ENCODE data around the gene ANGEL2.
A peak's percentile ranks its signal among the peaks of the same experiment; 100 is the strongest.
"Not testable (repeated sequence)": the region's sequence is repeated elsewhere in the genome, so short reads cannot be mapped to it uniquely, and the experiment has no call there.

ANGEL2 gene

DNA sequence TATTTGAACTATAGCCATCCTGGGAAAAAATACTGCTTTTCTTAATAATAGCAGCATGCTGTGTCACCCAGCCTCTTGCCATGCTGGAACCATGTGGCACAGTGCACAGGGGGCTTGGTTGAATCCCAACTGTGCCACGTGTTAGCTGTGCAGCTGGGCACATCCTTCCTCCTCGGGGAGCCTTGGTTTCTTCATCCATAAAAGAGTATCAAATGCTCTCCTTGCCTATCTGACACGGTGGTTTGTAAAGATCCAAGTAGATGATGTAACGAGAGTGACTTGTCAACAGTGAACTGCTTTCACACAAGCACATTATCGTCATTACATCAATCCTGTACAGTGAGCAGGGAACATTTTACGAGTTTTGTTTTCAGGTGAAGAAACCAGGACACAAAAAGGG lies 41.0 kb downstream of the ANGEL2 start:
- no peak for DNase-seq

DNA sequence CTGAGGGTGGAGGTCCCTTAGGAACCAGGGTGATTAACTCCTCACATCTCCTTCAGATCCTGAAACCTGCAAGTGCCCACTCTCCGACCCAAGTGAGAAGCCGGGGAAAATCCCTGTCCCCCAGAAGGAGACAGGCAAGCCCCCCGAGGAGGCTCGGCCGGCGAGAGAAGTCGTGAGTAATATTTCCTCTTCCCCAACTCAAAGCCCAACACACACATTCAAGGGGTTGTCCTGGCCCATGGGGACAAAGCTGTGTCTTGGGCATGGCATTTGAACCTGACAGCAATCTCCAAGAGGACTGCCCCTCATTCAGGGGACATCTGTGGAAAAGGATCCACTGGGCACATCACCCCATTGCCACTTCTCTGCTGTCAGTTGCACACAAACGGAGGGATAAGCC lies 41.8 kb downstream of the ANGEL2 start:
- no peak for DNase-seq

DNA sequence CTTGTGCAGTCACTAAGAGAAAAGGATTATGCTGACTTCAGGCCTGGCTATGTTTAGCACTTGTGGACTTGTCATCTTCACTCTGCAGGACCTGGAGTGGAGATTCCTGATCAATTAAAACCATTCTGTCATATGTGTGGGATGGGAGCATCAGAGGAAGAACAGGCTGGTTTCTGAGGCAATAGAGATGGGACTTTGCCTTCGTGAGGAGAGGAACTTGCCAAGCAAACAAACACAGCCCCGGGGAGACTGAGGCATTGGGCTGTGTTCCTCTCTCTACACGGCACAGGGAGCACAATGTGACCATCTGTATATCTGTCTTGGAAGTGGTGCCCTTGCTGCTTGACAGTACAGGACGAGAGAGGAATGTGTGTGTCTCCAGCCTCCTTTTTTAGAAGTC lies 42.2 kb downstream of the ANGEL2 start:
- DNase-seq = no peak

DNA sequence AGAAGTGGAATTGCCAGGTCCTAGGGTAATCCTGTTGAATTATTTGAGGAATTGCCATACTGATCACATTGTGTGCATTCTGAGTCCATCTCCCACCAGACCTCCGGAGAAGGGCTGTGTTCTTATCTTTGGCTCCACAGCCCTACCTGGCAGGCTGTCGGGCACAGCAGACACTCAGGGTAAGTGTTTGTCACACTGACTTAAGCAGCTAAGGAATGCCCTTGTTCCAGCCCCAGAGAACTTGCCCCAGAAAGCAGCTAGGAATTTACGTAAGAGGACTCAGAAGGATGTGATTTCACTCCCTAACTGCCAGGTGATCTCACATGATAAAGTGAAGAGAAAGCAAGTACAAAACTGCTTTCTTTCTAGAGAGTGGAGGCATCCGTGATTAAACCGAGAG lies 44.4 kb downstream of the ANGEL2 start:
- DNase-seq = no peak

DNA sequence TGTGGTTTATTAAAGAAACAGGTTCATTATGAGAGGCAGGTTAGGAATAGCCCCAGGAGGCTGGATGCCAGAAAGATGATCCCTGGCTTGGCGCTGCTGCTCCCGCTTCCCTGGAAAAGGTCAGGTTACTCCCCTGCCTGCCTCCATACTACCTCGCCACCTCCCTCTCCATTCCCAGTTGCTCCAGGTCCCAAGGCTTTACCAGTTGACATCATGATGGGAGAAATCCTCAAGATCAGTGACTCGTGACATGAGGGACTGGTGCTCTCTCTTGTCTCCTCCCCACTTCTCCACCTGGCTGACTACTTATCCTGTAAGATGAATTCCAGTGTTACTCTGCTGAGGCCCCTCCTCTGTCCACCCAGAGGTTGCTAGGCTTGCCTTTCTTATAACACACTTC lies 45.6 kb downstream of the ANGEL2 start:
- DNase-seq = no peak

DNA sequence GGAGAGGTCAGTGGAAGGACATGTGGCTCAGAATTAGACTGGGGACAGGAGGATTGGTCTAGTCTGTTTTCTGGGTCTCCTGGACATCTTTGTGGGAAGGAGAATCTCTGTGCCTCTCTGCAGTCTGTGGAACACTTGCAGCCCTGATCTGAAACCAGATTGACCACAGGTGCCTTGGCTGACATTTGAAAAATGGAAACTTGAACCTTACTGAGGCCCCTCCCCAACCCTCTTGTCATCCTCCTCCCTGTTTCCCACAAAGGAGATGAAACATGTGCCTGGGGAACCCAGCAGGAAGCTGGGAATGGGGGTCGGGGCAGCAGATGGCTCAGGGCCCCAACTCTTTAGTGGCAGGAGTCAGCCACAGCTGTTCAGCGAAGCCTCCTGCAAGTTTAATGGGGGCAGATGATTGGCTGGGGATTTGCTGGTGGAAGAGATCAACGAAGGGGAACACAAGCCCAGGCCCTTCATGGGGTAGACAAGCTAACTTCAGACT lies 47.3 kb downstream of the ANGEL2 start:
- DNase-seq = no peak

DNA sequence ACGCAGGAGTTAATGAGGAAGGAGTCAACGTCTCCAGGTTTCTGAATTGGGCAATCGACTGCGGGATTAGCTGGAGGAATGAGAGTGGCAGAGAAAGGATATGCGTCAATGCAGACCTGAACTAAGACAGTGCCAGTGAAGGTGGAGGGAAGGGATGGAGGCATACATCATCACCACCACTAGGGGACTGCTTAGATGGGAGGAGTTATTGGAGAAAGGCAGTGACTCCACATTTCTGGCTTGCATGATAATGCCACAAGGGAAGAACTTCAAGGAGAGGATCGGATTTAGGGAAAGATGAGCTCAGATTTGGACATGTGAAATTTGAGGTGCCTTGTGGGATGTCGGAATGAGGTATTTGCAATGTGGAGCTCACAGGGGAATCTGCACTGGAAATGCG lies 47.9 kb downstream of the ANGEL2 start:
- DNase-seq = peak; percentile 37

DNA sequence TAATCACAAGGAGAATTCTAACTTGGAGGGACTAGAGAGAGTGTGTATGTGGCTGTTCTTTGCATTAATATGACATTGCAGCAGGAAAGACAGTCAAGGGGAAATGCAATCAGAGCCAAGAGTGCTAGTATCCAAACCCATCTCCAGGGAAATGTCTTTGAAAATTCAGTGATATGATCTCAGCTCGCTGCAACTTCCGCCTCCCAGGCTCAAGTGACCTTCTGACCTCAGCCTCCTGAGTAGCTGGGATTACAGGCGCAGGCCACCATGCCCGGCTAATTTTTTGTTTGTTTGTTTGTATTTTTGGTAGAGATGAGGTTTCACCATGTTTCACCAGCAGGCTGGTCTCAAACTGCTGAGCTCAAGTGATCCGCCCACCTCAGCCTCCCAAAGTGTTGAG lies 49.1 kb downstream of the ANGEL2 start:
- DNase-seq = no peak

DNA sequence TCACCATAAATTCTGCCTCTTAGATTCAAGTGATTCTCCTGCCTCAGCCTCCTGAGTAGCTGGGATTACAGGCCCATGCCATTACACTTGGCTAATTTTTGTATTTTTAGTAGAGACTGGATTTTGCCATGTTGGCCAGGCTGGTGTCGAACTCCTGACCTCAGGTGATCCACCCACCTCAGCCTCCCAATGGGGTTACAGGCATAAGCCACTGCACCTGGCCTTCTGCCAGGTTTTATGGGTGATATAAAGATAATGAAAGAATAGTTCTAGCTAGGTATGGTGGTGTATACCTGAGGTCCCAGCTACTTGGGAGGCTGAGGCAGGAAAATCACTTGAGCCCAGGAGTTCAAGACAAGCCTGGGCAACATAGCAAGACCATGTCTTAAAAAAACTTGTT lies 50.7 kb downstream of the ANGEL2 start:
- not testable (repeated sequence) for DNase-seq

DNA sequence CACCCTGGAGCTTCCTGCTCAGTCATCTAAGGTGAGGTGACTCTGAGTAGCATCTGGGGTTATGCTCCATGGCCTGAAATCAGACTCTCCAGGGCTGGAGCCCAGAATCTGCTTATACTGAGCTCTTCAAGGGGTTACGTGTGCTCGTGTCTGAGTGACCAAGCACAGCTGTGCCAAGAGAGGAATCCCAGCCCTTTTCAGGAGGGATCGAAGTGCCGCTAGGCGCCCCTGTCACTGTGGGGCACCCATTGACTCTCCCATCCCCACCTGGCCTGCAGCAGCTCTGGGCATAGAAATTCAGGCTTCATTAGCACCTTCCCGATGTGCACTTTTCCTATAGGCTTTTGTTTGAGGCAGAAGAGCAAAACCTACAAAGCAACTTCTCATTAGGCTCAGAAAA lies 51.6 kb downstream of the ANGEL2 start:
- peak; percentile 40 for DNase-seq

DNA sequence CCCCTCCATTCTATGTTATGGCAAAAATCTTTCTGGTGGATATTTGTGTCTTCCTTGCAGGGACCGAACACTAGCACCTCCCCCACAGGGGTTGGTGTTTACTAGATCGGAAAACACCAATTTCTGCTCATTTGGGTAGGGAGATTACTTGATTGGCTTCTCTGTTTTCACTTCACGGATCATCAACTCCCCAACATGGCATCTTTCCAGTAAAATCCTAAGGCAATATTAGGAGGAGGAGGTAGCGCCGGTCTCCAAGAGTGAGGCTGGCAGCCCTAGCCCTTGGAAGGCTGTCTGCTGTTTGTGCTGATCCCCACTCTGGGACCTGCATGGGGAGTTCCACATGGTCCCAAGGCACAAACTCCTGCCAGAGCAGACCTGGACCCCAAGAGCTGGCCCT lies 53.2 kb downstream of the ANGEL2 start:
- peak; percentile 55 for DNase-seq

DNA sequence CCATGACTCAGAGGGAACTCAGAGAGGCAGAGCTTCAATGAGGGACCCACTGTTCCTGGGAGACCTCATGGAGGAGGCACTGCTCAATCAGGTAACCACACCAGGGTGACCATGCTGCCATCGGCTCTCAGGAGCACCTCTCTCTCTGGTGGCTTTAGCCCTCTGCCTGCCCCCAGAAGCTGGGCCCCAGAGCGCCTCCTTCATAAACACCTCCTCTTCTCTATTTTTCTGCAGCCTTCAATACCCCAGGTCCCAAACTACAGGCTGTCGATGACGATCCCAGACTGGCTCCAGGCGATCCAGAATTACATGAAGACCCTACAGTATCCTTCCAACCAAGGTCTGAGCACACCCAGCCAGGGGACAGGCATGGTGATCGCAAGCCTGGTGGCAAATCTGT lies 54.7 kb downstream of the ANGEL2 start:
- DNase-seq = no peak

DNA sequence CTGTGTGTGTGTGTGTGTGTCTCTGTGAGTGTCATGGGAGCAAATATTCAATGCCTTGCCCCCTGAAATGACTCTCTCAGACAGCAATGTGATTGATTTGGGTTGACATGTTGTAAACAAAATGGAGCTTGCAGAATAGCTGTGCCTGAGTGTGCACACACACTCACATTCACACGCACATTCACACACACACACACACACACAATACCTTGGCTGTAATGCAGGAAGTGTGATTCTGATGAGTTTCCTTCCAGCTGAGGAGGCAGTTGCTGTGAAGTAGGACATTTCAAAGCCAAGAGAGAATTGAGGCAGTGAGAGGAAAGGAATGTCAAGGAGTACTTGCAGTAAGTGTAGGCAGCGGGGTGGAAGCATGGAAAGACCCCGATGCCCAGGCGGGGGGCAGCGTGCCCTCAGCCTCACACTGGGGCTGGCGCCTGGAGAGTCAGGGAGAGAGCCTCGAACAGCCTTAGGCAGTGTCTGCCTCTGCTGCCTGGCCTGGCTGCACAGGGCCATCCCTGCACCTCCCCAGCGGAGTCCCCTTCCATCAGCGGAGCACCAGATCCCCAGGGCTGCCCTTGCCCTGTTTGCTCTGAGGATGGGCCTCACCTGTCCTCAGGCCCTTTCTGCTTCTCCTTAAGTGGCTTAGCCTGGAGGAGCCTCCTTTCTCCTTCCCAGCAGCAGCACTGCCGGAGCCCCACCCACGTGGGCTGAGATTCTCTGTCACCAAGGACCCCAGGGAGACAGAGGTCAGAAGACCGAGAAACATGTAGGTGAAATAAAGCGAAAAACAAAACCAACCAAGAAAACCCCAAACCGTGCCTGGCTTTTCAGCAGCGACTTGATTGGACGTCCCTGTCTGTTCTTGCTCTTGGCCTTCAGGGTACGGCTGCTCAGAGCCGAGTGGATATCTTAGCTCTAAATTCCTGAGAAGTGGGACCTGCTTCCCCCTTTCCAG lies 56.1 kb downstream of the ANGEL2 start:
- no peak for DNase-seq

DNA sequence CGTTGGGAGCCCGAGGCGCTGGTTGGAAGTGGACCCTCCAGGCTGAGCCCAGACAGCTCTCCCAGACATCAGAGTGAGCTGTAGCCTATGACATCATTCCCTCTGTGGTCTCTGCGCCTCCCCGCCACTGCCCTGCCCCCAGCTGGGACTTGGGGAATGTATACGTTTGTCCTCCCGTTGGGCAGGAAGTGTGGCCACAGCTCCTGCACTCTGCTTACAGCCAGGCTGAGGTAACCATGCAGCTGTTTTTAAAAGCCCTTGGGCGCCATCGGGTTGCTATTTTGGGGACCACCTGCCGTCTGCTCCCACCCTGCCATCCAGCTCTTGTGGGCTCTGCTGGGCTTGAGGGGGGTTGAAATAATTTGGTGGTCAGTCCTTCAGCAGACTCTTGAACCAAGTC lies 57.5 kb downstream of the ANGEL2 start:
- no peak for DNase-seq

DNA sequence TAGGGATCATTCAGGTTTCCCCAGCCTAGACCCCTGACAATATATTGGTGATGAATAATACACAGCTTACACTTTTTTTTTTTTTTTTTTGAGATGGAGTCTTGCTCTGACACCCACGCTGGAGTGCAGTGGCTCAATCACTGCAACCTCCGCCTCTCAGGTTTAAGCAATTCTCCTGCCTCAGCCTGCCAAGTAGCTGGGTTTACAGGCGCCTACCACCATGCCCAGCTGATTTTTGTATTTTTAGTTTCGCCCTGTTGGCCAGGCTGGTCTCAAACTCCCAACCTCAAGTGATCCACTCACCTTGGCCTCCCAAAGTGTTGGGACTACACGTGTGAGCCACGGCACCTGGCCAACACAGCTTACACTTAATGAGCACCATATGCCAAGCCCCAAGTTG lies 58.1 kb downstream of the ANGEL2 start:
- DNase-seq = no peak

DNA sequence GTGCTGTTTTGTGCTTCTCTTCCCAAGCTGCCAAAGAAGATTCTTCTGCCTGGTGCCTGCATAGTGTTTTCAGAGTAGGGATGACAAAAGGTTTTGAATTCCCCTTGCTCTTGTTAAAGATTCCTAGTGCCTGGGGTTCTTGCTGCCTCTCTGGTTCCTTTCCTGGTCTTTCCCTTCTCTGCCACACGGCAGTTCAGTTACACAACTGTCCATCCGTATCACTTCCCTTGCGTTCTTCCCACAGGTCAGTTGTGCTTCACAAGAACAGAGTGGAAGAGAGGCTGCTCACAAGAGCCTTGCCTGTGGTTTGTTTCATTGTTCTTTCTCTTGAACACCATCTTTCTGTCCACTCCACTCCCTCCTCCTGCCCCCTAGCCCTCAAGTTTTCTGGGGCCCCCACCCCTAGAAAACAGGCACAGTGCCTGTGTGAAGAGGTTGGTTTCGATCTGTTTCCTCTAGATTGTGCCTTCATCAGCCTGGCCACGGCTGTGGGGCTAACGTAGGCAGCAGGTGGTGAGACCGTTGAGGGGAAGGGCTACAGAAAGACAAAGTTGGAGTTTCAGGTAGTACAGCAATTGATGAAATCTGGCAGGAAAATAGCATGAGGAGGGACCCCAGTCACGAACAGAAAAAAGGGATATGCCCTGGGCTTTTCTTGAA lies 59.6 kb downstream of the ANGEL2 start:
- DNase-seq = no peak

DNA sequence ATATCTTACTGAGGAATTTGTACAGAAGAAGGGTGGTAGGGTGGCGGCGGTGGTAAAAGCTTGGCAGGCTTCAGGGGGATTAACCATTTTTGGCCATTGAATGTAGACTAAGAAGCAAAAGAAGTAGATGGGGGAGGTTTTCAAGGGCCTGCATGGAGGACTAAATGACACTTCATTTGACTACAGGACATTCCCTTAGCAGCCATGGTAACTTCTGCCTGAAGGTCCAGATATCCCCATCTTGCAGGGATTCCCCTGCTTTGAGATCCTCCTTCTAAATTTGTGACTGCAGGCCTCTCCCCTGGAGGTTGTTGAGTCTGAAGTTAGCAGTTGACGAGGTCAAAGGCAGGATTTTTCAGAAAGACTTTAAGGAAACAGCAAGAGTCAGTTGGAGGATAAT lies 60.6 kb downstream of the ANGEL2 start:
- no peak for DNase-seq

DNA sequence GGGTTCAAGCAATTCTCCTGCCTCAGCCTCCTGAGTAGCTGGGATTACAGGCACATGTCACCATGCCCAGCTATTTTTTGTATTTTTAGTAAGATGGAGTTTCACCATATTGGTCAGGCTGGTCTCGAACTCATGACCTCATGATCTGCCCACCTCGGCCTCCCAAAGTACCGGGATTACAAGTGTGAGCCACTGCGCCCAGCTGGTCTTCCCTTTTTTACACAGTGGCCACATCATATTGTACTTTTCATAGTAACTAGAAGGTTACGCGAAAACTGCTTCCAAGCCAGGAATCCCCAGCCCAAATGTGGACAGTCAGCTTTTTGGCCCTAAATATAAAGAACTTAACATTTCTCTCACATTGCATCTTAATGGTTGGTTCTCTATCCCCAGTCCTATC lies 61.2 kb downstream of the ANGEL2 start:
- DNase-seq = no peak

DNA sequence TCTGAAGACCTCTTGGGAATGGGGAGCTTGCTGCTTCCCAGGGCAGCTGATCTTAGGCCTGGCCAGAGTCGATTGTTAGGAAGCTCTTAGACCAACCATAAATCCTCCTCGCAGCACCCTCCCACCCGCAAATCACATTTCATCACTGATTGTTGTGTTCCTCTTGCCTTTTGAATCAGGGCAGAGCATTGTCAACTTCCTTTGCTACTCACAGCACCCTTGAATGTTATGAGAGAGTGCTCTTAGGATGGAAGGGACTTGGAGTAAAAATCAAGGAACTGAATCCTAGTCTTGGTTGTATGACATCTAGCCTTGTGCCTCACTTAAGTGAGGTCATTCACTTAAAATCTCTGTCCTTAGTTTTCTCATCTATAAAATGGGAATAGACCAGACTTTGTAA lies 62.3 kb downstream of the ANGEL2 start:
- no peak for DNase-seq

DNA sequence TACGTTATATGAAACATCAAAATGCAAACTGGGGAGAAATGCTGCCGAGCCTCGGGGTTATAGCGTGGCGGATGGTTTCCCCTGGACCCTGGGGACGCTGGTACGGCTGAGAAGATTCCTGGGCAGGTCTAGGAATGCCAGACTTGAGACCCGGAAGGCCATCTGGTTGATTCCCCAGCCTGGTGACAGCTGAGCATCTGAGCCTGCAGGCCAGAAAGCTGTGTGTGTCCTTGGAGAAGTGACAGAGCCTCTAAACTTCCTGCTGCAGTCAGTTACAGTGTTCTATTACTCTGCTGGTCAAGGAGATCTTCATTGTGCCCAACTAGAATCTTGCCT lies 63.1 kb downstream of the ANGEL2 start:
- DNase-seq = no peak

DNA sequence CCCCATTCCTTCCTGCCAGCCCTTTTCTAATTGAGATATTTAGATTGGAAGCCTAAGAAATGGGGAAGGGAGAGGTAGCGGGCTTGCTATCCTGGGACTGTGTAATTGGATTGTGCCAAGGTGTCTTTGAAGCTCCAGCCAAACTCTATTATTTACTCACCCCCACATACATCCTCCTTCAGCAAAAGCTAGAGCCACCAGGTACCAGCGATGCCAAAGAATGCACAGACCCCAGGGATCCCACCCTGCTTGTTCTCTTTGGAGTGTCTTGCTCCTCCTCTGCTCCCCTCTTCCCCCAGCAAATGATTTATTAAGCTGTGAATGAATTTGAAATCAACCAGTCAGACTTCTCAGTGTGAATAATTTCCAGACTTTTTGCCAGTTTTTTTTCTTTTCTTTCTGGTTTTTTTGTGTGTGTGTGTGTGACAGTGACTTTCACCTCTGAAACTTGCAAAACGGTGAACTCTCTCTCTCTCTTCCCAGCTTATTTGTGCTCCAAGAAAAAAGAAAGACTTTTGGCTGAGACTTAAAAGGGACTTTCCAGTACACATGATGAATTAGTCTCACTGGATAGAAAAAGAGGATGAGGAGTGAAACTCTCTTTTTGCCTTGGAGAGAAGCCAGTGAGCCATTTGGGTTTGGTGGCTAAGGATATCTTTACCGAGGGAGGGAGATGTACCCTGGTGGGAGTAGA lies 63.6 kb downstream of the ANGEL2 start:
- no peak for DNase-seq

DNA sequence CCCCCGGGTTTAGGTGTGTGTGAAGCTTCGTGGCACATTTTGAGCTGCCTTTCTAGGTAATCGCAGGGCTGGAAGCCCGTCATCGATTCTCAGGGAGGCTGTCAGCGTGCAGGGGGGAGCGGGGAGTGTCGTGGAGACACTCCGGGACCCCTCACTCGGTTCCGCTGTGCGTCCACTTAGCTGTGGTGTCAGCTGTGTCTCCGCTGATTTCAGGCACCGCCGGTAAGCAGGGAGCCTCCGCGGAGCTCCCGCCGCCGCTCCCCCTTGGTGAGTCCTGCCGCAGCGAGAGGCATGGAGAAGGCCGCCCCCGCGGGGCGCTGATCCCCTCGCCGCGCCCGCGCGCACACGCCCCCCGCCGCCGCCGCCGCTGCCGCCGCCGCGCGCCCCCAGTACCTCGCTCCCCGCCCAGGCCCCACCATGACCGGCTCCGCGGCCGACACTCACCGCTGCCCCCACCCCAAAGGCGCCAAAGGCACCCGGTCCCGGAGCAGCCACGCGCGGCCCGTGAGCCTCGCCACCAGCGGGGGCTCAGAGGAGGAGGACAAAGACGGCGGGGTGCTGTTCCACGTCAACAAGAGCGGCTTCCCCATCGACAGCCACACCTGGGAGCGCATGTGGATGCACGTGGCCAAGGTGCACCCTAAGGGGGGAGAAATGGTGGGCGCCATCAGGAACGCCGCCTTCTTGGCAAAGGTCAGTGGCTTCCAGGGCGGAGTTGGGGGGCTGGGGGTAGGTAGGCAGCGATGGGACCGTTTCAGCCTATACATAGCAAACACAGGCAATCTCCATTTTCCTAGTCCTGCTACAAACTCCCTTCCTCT lies 64.3 kb downstream of the ANGEL2 start:
- no peak for DNase-seq

All from NCI-H1092 treated with DMSO at 0.1 percent for 48 hours (cell line).